ENCODE results near the gene HSPG2. TPM values are rescaled to one million over a fixed set of nuclear protein-coding genes. Genes with fewer than 3 reads are reported as not detected.

Gene HSPG2
- total and polyA plus RNA-seq, 10 of the 15 experiments (the other 5 are each of a cell fraction or from before 2014, with no cell fraction given), result 0.30 to 3.4 (median 0.73) TPM; not detected in 2

DNA sequence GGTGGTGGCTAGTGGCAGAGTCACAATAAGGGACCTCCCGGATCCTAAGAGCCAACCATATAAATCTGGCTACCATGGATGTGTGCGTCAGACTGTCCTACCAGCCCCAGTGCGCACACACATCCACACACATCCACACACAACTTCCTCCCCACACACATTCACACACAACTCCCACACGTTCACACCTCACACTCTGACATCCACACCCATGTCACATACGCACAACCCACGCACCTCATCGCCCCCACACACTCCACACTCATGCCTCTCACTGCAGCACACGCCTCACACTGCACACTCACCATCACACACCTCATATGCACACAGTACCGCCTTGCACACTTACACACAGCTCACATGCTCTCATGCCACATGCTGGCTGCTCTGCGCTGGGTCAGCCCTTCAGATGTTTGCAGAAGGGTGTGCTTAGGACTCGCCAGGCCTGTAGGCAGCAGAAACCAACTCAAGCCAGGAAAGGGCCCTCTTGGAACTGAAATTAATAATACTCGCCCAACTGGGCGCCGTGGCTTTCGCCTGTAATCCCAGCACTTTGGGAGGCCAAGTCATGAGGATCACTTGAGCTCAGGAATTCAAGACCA lies 122.0 kb downstream of the HSPG2 start:
- no peaks in the 10 kb centered on the region for H3K4me1 ChIP-seq (ENCODE audit: control insufficient read depth, insufficient read depth, low read length)
- no peak for ATAC-seq
- H3K4me3 ChIP-seq, result no peak overlapping the region
- H3K4me2 ChIP-seq (ENCODE audit: control insufficient read depth, insufficient read depth), result no peak overlapping the region
- no peak overlapping the region for H3K9ac ChIP-seq (ENCODE audit: control insufficient read depth, insufficient read depth, low read length)
- SMC1A ChIA-PET (ENCODE audit: uncharacterized antibody, unreplicated experiment), result no interaction called here
- no peaks in the 10 kb centered on the region for H4K20me1 ChIP-seq (ENCODE audit: control insufficient read depth, insufficient read depth)
- no peaks in the 10 kb centered on the region; the same call in 2 of the 3 replicates for H3K9me3 ChIP-seq (replicated peaks; ENCODE audit: control insufficient read depth, insufficient read depth, low read length)
- BruUV-seq (replicated peaks), result no TSS peak
- no peaks in the 10 kb centered on the region for H3K36me3 ChIP-seq (ENCODE audit: control insufficient read depth in 2 of 2, insufficient read depth in 2 of 2, low read length in 1 of 2)
- peak; percentile 91 for TF ChIP-seq HDGF (IDR thresholded peaks at IDR 0.05)
- TF ChIP-seq, protein P1, sequence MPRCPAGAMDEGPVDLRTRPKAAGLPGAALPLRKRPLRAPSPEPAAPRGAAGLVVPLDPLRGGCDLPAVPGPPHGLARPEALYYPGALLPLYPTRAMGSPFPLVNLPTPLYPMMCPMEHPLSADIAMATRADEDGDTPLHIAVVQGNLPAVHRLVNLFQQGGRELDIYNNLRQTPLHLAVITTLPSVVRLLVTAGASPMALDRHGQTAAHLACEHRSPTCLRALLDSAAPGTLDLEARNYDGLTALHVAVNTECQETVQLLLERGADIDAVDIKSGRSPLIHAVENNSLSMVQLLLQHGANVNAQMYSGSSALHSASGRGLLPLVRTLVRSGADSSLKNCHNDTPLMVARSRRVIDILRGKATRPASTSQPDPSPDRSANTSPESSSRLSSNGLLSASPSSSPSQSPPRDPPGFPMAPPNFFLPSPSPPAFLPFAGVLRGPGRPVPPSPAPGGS (IDR thresholded peaks at IDR 0.05; ENCODE audit: borderline replicate concordance, insufficient read depth, low read depth, low read length, poor library complexity, severe bottlenecking), result peak; percentile 51
- TF ChIP-seq, protein P2, sequence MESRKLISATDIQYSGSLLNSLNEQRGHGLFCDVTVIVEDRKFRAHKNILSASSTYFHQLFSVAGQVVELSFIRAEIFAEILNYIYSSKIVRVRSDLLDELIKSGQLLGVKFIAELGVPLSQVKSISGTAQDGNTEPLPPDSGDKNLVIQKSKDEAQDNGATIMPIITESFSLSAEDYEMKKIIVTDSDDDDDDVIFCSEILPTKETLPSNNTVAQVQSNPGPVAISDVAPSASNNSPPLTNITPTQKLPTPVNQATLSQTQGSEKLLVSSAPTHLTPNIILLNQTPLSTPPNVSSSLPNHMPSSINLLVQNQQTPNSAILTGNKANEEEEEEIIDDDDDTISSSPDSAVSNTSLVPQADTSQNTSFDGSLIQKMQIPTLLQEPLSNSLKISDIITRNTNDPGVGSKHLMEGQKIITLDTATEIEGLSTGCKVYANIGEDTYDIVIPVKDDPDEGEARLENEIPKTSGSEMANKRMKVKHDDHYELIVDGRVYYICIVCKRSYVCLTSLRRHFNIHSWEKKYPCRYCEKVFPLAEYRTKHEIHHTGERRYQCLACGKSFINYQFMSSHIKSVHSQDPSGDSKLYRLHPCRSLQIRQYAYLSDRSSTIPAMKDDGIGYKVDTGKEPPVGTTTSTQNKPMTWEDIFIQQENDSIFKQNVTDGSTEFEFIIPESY (IDR thresholded peaks at IDR 0.05), result no peak
- no peak for TF ChIP-seq ETV6 (conservative IDR thresholded peaks at IDR 0.05 in 1 of 2, IDR thresholded peaks at IDR 0.05 in 1 of 2; ENCODE audit: borderline replicate concordance in 1 of 2, low read depth in 1 of 2)
- TF ChIP-seq YBX1 (IDR thresholded peaks at IDR 0.05), result no peak
- TF ChIP-seq NR2C2 (IDR thresholded peaks at IDR 0.05; ENCODE audit: borderline replicate concordance, control insufficient read depth, insufficient read length, low read depth), result no peak
- no peak for TF ChIP-seq E2F4 (IDR thresholded peaks at IDR 0.05; ENCODE audit: low read depth, low read length)
- TF ChIP-seq POLR2AphosphoS2 (IDR thresholded peaks at IDR 0.05; ENCODE audit: low read depth, low read length), result no peak
- no peak for TF ChIP-seq DPF2 (IDR thresholded peaks at IDR 0.05)
- TF ChIP-seq FOS (IDR thresholded peaks at IDR 0.05; ENCODE audit: borderline replicate concordance, extremely low read depth, insufficient read length), result no peak
- in situ Hi-C loops (cut with MboI), result no loop called here
- H3K27ac ChIP-seq (ENCODE audit: control insufficient read depth, insufficient read depth), result no peak overlapping the region
- H2AFZ ChIP-seq (ENCODE audit: control insufficient read depth, low read depth, low read length), result no peak overlapping the region
- no peak for DNase-seq (ENCODE audit: low read depth, low spot score)
- RAD21 ChIA-PET (ENCODE audit: unreplicated experiment), result no interaction called here
- H3K27me3 ChIP-seq (replicated peaks in 1 of 2; ENCODE audit: control insufficient read depth in 2 of 2, insufficient read depth in 2 of 2, low read length in 1 of 2), result no peaks in the 10 kb centered on the region; a peak in 1 of 4 replicates
- H3K79me2 ChIP-seq (ENCODE audit: control insufficient read depth, insufficient read depth, low read length), result no peaks in the 10 kb centered on the region
- intact Hi-C loops (cut with micrococcal nuclease; ENCODE audit: unreplicated experiment), result no loop called here
- WGBS (ENCODE audit: insufficient coverage, insufficient replicate concordance, low lambda C conversion rate, missing lambda C conversion rate), result 78% methylated on average over 12 of the region's 15 CpGs
- CTCF ChIA-PET, result interaction anchor here (0.6 kb wide), 1 partner anchor 80 kb away, joined by 3 read pairs; no protein-coding TSS in a partner anchor
- POLR2A ChIA-PET, result no interaction called here
- FAIRE-seq, result no peak

Measured in GM12878 (cell line).